ENCODE data around the gene PGAP3.

The PGAP3 gene

DNA sequence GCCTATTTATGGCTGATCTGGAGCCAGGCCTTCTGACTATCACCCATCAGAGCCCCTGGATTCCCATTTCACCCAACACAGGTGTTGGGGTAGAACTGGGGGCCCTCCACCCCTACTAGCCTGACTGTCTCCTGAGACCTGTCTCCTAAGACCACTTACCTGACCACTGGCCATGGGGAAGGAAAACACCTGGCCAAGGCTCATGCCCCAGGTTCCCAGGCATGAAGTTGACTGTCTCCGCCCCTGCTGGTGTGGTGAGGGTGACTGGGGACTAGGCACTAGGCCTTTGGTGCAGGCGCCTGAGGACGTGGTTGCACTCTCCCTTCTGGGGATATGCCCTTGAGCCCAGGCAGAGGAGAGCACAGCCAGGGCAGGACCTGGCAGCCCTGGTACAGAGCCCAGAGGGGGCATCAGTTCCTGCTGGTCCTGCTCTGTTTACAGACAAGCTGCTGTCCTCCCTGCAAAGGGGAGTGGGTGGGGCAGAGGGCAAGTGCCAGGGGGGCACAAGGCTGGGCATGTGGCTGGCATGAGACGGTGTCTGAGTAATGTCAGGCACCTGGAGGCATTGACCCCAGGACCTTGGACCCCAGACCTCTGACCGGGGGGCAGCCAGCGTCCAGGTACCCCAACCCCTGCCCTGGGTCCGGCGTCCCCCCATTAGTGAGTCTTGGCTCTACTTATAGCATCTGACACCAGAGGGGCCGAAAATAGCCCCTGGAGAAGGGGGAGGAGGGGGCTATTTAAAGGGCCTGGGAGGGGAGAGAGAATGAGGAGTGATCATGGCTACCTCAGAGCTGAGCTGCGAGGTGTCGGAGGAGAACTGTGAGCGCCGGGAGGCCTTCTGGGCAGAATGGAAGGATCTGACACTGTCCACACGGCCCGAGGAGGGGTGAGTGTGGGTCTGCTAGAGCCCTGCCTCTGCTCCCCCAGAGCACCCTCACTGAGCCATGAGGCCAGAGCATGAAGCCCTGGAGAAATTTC, 23.0 kb downstream of the PGAP3 start, which contains the start of gene TCAP:
TCAP (plus strand) TSS at position 769 of the 981 bp plus-strand sequence; CDS start at position 780, 11 bp downstream.
- Histone ChIP-seq H3K14ac (ENCODE audit: low read length in 2 of 2) (peak within 1 kb of the TSS in 1 of 2 experiments; percentile 47), H3K23ac (ENCODE audit: low read length in 2 of 2) (no peak within 1 kb of the TSS), H3K4me3 (ENCODE audit: insufficient read depth in 1 of 2, low read depth in 1 of 2, low read length in 2 of 2) (no peak within 1 kb of the TSS), H3K4me2 (ENCODE audit: low read length, poor library complexity, severe bottlenecking) (peak within 1 kb of the TSS; percentile 2), H3K4me1 (ENCODE audit: control insufficient read depth, insufficient read depth, low read depth, low read length) (peaks cover 87% of the 10 kb centered on the region), H2BK5ac (ENCODE audit: low read depth, low read length, poor library complexity, severe bottlenecking) (no peak within 1 kb of the TSS), H3K9ac (ENCODE audit: low read length) (no peak within 1 kb of the TSS), H2BK12ac (ENCODE audit: low read length in 2 of 2) (no peak within 1 kb of the TSS), H3K9me3 (ENCODE audit: control insufficient read depth, low read length) (no peaks in the 10 kb centered on the region), H4K8ac (ENCODE audit: low read length) (peak within 1 kb of the TSS; percentile 56), H3K79me1 (replicated peaks; ENCODE audit: low read length, poor library complexity, severe bottlenecking) (peaks cover 3% of the 10 kb centered on the region), H3K27me3 (ENCODE audit: control insufficient read depth in 1 of 2, insufficient read depth in 1 of 2, low read length in 2 of 2) (peaks cover 5 to 48% of the 10 kb centered on the region in 2 experiments), H2AK5ac (ENCODE audit: low read length, severe bottlenecking) (peak within 1 kb of the TSS; percentile 86), H3K36me3 (ENCODE audit: control insufficient read depth in 1 of 2, insufficient read depth in 2 of 2, low read depth in 1 of 2, low read length in 2 of 2) (peaks cover 28 to 33% of the 10 kb centered on the region in 2 experiments), H2BK120ac (ENCODE audit: low read depth, low read length) (no peak within 1 kb of the TSS), H3K18ac (ENCODE audit: low read depth in 1 of 2, low read length in 2 of 2) (no peak within 1 kb of the TSS), H3K4ac (ENCODE audit: low read depth in 1 of 2, low read length in 2 of 2) (no peak within 1 kb of the TSS), H2AFZ (ENCODE audit: low read depth, low read length) (no peak within 1 kb of the TSS), H4K91ac (ENCODE audit: low read length) (peak within 1 kb of the TSS; percentile 27), H3K27ac (ENCODE audit: low read length, poor library complexity, severe bottlenecking) (peak within 1 kb of the TSS; percentile 19), H2BK15ac (ENCODE audit: low read depth, poor library complexity, severe bottlenecking) (no peak within 1 kb of the TSS)
- 59% methylated on average over 15 of the region's 15 CpGs for WGBS
- DNase-seq, result no peak

DNA sequence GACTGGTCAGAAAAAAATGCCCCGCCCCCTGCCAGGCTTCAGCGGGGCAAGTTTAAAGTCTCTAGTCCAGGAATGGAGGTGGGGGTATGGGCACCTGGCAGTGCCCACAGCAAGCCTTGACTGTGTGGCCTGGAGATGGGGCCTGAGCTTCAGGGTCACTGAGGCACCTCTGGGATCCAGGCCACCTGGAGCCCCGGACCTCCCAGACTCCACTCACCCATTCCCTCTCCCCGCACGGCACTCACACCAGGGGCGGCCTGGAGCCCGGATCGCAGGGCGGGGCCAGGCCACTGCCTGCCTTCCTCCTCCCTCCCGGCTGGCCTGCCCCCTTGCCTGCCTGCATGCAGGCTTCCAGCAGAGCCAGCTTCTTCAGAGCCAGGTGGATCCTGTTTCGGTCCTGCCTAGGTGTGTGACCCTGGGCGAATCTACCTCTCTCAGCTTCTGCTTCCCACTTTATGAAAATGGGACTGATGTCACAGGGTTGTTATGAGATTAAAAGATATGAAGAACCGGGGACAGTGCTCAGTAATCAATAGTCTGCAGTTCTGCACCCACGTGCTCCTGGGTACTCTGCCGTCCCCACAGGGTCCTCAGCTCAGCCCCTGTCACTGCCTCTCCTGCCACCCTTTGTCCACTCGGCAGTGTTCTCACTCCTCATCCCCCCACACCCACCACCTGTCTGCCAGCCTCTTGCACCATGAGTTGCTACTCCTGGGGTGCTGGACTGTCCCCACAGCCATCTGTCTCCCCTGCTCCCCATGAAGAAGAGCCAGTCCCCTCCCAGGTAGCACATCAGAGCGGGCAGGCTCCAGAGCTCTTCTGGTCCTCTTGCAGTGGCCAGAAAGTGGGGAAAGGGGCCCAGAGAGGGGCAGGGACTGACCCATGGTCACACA, 23.9 kb downstream of the PGAP3 start:
- Histone ChIP-seq H4K91ac (ENCODE audit: low read length) (peak overlapping the region; percentile 18), H3K4me3 (ENCODE audit: insufficient read depth in 1 of 2, low read depth in 1 of 2, low read length in 2 of 2) (no peak overlapping the region), H3K4me1 (ENCODE audit: control insufficient read depth, insufficient read depth, low read depth, low read length) (peaks cover 88% of the 10 kb centered on the region), H3K79me1 (replicated peaks; ENCODE audit: low read length, poor library complexity, severe bottlenecking) (peaks cover 3% of the 10 kb centered on the region), H3K9me3 (ENCODE audit: control insufficient read depth, low read length) (no peaks in the 10 kb centered on the region), H2BK15ac (ENCODE audit: low read depth, poor library complexity, severe bottlenecking) (no peak overlapping the region), H3K9ac (ENCODE audit: low read length) (no peak overlapping the region), H2BK12ac (ENCODE audit: low read length in 2 of 2) (no peak overlapping the region), H4K8ac (ENCODE audit: low read length) (peak overlapping the region; percentile 56), H3K23ac (ENCODE audit: low read length in 2 of 2) (no peak overlapping the region), H2BK5ac (ENCODE audit: low read depth, low read length, poor library complexity, severe bottlenecking) (no peak overlapping the region), H2AFZ (ENCODE audit: low read depth, low read length) (no peak overlapping the region), H3K36me3 (ENCODE audit: control insufficient read depth in 1 of 2, insufficient read depth in 2 of 2, low read depth in 1 of 2, low read length in 2 of 2) (peaks cover 31 to 42% of the 10 kb centered on the region in 2 experiments), H3K14ac (ENCODE audit: low read length in 2 of 2) (peak overlapping the region in 1 of 2 experiments; percentile 47), H3K4ac (ENCODE audit: low read depth in 1 of 2, low read length in 2 of 2) (no peak overlapping the region), H2AK5ac (ENCODE audit: low read length, severe bottlenecking) (peak overlapping the region; percentile 86), H3K18ac (ENCODE audit: low read depth in 1 of 2, low read length in 2 of 2) (no peak overlapping the region), H3K27me3 (ENCODE audit: control insufficient read depth in 1 of 2, insufficient read depth in 1 of 2, low read length in 2 of 2) (peaks cover 0 to 39% of the 10 kb centered on the region in 2 experiments), H3K4me2 (ENCODE audit: low read length, poor library complexity, severe bottlenecking) (peak overlapping the region; percentile 44), H2BK120ac (ENCODE audit: low read depth, low read length) (no peak overlapping the region), H3K27ac (ENCODE audit: low read length, poor library complexity, severe bottlenecking) (peak overlapping the region; percentile 35)
- peak; percentile 58 for DNase-seq
- WGBS, result 14% methylated on average over 15 of the region's 17 CpGs

DNA sequence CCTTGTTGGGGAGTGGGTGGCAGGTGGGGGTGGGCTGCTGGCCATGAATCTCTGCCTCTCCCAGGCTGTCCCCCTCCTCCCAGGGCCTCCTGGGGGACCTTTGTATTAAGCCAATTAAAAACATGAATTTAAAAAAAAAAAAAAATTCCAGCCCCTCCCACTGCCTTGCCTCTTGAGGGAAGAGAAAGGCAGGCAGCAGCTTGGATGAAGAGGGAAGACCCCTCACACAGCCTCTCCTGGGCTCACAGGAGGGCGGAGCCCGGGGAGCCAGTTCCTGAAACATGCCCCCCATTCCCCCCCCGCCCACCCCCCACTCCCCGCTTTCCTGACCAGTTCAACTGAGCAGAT, 24.5 kb downstream of the PGAP3 start:
- Histone ChIP-seq H2AFZ (ENCODE audit: low read depth, low read length) (no peak overlapping the region), H3K79me1 (replicated peaks; ENCODE audit: low read length, poor library complexity, severe bottlenecking) (peaks cover 7% of the 10 kb centered on the region), H3K27me3 (ENCODE audit: control insufficient read depth in 1 of 2, insufficient read depth in 1 of 2, low read length in 2 of 2) (peaks cover 0 to 34% of the 10 kb centered on the region in 2 experiments), H2BK120ac (ENCODE audit: low read depth, low read length) (no peak overlapping the region), H3K4me2 (ENCODE audit: low read length, poor library complexity, severe bottlenecking) (no peak overlapping the region), H3K18ac (ENCODE audit: low read depth in 1 of 2, low read length in 2 of 2) (no peak overlapping the region), H2AK5ac (ENCODE audit: low read length, severe bottlenecking) (peak overlapping the region; percentile 9), H4K91ac (ENCODE audit: low read length) (no peak overlapping the region), H2BK5ac (ENCODE audit: low read depth, low read length, poor library complexity, severe bottlenecking) (peak overlapping the region; percentile 47), H3K4me3 (ENCODE audit: insufficient read depth in 1 of 2, low read depth in 1 of 2, low read length in 2 of 2) (no peak overlapping the region), H3K27ac (ENCODE audit: low read length, poor library complexity, severe bottlenecking) (peak overlapping the region; percentile 52), H3K36me3 (ENCODE audit: control insufficient read depth in 1 of 2, insufficient read depth in 2 of 2, low read depth in 1 of 2, low read length in 2 of 2) (peaks cover 37 to 48% of the 10 kb centered on the region in 2 experiments), H3K4me1 (ENCODE audit: control insufficient read depth, insufficient read depth, low read depth, low read length) (peaks cover 83% of the 10 kb centered on the region), H2BK12ac (ENCODE audit: low read length in 2 of 2) (no peak overlapping the region), H4K8ac (ENCODE audit: low read length) (no peak overlapping the region), H2BK15ac (ENCODE audit: low read depth, poor library complexity, severe bottlenecking) (no peak overlapping the region), H3K23ac (ENCODE audit: low read length in 2 of 2) (no peak overlapping the region), H3K4ac (ENCODE audit: low read depth in 1 of 2, low read length in 2 of 2) (no peak overlapping the region), H3K9me3 (ENCODE audit: control insufficient read depth, low read length) (no peaks in the 10 kb centered on the region), H3K14ac (ENCODE audit: low read length in 2 of 2) (no peak overlapping the region), H3K9ac (ENCODE audit: low read length) (no peak overlapping the region)
- WGBS, result no CpG with 5 or more reads among the region's 4 CpGs
- no peak for DNase-seq

Data from mesenchymal stem cell (in vitro differentiated cells and primary cell).